Endothelial cell of umbilical vein (primary cell): ENCODE measurements around the gene CLIP1. TPM values are rescaled to one million over a fixed set of nuclear protein-coding genes. Genes with fewer than 3 reads are reported as not detected.
"Not testable (repeated sequence)": the region's sequence is repeated elsewhere in the genome, so short reads cannot be mapped to it uniquely, and the experiment has no call there.

Source experiments
- BruUV-seq: library from RNA; stranded (reverse); fragments of 400-500 nt; replicated peaks from 2 replicates; lab custom pipeline; 2021; lab: Mats Ljungman, UMichigan
- CTCF ChIA-PET: fragments of 300-600, 350-600 bp; sonication (Branson Sonifier 250); formaldehyde crosslinking; loops from one replicate; lab custom pipeline; 2021; ENCODE audit warnings: antibody characterized with exemption, inconsistent platforms; lab: Charles Lee
- POLR2A ChIA-PET: fragments of 300-600, 350-600 bp; sonication (Branson Sonifier 250); formaldehyde crosslinking; loops from one replicate; lab custom pipeline; 2021; ENCODE audit warnings: antibody characterized with exemption, inconsistent platforms; lab: Charles Lee
- DNase-seq: peaks from one replicate; pipeline ENCODE4 v3.0.0-alpha.2; 2011; ENCODE audit warnings: low read depth, low spot score
- FAIRE-seq: peaks from 2 replicates; lab custom pipeline; 2011; peaks lifted over from hg19 to GRCh38; lab: Jason Lieb, UNC
- H2AFZ ChIP-seq: 2 replicates; pipeline ENCODE4 v1.6.0; 2012; ENCODE audit warnings: low read depth, low read length, control low read depth, inconsistent platforms
- H3K27ac ChIP-seq: 2 replicates; pipeline ENCODE4 v1.5.1; 2011; ENCODE audit warnings: low read depth, mild to moderate bottlenecking, control low read depth, low read length, moderate library complexity; ENCODE audit not compliant: insufficient read depth
- H3K27me3 ChIP-seq, 2 experiments: 2 replicates each; pipeline versions ENCODE4 v1.6.0 to v1.6.1; 2011; ENCODE audit warnings: low read length in 2 of 2, mixed read lengths in 1 of 2; ENCODE audit not compliant: control insufficient read depth in 2 of 2, insufficient read depth in 2 of 2
- H3K36me3 ChIP-seq, 2 experiments: 2 replicates in 1 of 2; 3 replicates in 1 of 2; pipeline ENCODE4 v1.5.1; 2011; ENCODE audit warnings: low read length in 2 of 2, mild to moderate bottlenecking in 1 of 2, moderate library complexity in 1 of 2; ENCODE audit not compliant: control insufficient read depth in 2 of 2, insufficient read depth in 2 of 2; ENCODE audit errors: extremely low read depth in 1 of 2
- H3K4me1 ChIP-seq: 3 replicates; pipeline ENCODE4 v1.5.1; 2011; ENCODE audit warnings: mild to moderate bottlenecking, low read length; ENCODE audit not compliant: control insufficient read depth, insufficient read depth; ENCODE audit errors: extremely low read depth
- H3K4me2 ChIP-seq: 2 replicates; pipeline ENCODE4 v1.6.1; 2011; ENCODE audit warnings: low read length, control low read depth, mixed read lengths; ENCODE audit not compliant: insufficient read depth
- H3K4me3 ChIP-seq, 3 experiments: fragments of 200-600 bp in 1 of 3; sonication (generic), shearing (Covaris generic) in 1 of 3; replicated peaks in 1 of 3; 2 replicates each; pipeline ENCODE4 v1.5.1; 2011 to 2016; ENCODE audit warnings: control low read depth in 3 of 3, low read length in 3 of 3, mild to moderate bottlenecking in 2 of 3, inconsistent platforms in 1 of 3, low read depth in 1 of 3, moderate library complexity in 1 of 3; ENCODE audit not compliant: insufficient read depth in 1 of 3
- H3K79me2 ChIP-seq: 2 replicates; pipeline ENCODE4 v1.6.0; 2012; ENCODE audit warnings: low read length, inconsistent platforms; ENCODE audit not compliant: control insufficient read depth, insufficient read depth
- H3K9ac ChIP-seq: replicated peaks from 2 replicates; pipeline ENCODE3; 2011; ENCODE audit warnings: low read length, control low read depth; ENCODE audit not compliant: insufficient read depth; ENCODE audit errors: extremely low read depth
- H3K9me1 ChIP-seq: replicated peaks from 3 replicates; pipeline ENCODE4 v1.6.0; 2011; ENCODE audit warnings: mild to moderate bottlenecking, low read length; ENCODE audit not compliant: control insufficient read depth, insufficient read depth; ENCODE audit errors: extremely low read depth
- H3K9me3 ChIP-seq: replicated peaks from 2 replicates; pipeline ENCODE4 v1.5.1; 2012; ENCODE audit warnings: low read length, inconsistent platforms; ENCODE audit not compliant: control insufficient read depth, insufficient read depth
- H4K20me1 ChIP-seq: replicated peaks from 2 replicates; pipeline ENCODE3; 2011; ENCODE audit warnings: mild to moderate bottlenecking, low read length; ENCODE audit not compliant: control insufficient read depth, insufficient read depth; ENCODE audit errors: extremely low read depth
- FOS ChIP-seq: IDR thresholded peaks from 2 replicates; pipeline ENCODE4 v1.6.1; 2011; ENCODE audit warnings: mild to moderate bottlenecking, low read length, moderate library complexity, borderline replicate concordance; ENCODE audit not compliant: insufficient read depth
- MYC ChIP-seq: IDR thresholded peaks from one replicate; pipeline ENCODE4 v1.6.1; 2011; ENCODE audit warnings: mild to moderate bottlenecking, low read depth, low read length
- dilution Hi-C: fragments of 300-500 bp; cut with MboI; formaldehyde crosslinking; loops from one replicate; pipeline ENCODE4 v1.15.0; 2019; ENCODE audit warnings: low sequenced_read_pairs; ENCODE audit not compliant: extremely low pct_ligation_motif_present
- intact Hi-C: fragments of 100-400 bp; cut with micrococcal nuclease; formaldehyde crosslinking; loops from one replicate; pipeline ENCODE4 v1.10.0; 2022
- polyA plus RNA-seq, 4 experiments: library from polyadenylated mRNA; depleted of rRNA in 3 of 4; stranded (reverse) in 3 of 4; unstranded in 1 of 4; fragments of >200 nt; gene quantifications; 2 replicates each; pipeline versions ENCODE4 v1.2.1 to v1.2.3, GENCODE V29; 2011 to 2012; ENCODE audit warnings: missing spikeins in 1 of 4
- total RNA-seq: library from RNA; stranded (reverse); gene quantifications from 2 replicates; pipeline ENCODE4 v1.2.3, GENCODE V29; 2021

Gene CLIP1
- total and polyA plus RNA-seq, 2 donors (not counting 3 experiments of a cell fraction or from before 2014, with no cell fraction given): 56.5 to 84.3 TPM

DNA sequence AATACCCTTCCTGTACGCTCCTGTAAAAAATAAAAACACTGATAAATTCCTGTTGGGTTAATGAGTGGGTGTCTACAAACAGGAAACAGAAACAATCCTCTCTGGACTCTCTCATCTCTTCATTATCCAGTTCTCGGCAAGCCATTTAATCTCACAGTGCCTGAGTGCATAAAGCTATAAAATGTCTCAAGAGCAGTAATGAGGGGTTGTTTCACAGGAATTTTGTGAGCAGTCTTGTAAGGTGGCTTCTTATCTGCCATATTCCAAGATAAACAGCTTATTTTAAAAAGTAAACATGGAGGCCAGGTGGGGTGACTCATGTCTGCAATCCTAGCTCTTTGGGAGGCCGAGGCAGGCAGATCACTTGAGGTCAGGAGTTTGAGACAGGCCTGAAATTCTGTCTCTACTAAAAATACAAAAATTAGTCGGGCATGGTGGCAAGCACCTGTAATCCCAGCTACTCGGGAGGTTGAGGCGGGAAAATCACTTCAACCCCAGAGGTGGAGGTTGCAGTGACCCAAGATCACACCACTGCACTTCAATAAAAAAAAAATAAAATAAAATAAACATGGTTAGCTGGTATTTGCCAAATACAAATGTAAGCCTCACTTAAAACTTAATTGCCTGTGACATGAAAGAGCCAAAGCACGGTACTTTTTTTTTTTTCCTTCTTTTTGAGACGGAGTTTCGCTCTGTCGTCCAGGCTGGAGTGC is 54.0 kb downstream of the CLIP1 start:
- TF ChIP-seq MYC (no peak), FOS (peak; percentile 20)
- H3K79me2 ChIP-seq: peaks cover 39% of the 10 kb centered on the region
- H3K4me2 ChIP-seq: peak overlapping the region; percentile 48
- ChIA-PET POLR2A (interaction anchor here (0.7 kb wide), 1 partner anchor 27 kb away, joined by 4 read pairs; no protein-coding TSS in a partner anchor), CTCF (interaction anchor here (1.1 to 5.5 kb wide), 4 partner anchors 12 to 103 kb away, joined by 4 to 19 read pairs (median 6); no protein-coding TSS in a partner anchor)
- H4K20me1 ChIP-seq: no peaks in the 10 kb centered on the region
- FAIRE-seq (peak; percentile 76), DNase-seq (peak; percentile 39)
- H3K27me3 ChIP-seq: no peaks in the 10 kb centered on the region
- H3K9ac ChIP-seq: peak overlapping the region; percentile 16
- H3K9me1 ChIP-seq: no peaks in the 10 kb centered on the region
- peak overlapping the region; percentile 57 for H3K27ac ChIP-seq
- H3K4me1 ChIP-seq: peaks cover 31% of the 10 kb centered on the region
- BruUV-seq: no TSS peak
- no peaks in the 10 kb centered on the region for H3K9me3 ChIP-seq
- peaks cover 0 to 2% of the 10 kb centered on the region in 2 experiments for H3K36me3 ChIP-seq
- intact Hi-C loops: no loop called here
- H2AFZ ChIP-seq: no peak overlapping the region
- no peak overlapping the region for H3K4me3 ChIP-seq
- dilution Hi-C loops: no loop called here

DNA sequence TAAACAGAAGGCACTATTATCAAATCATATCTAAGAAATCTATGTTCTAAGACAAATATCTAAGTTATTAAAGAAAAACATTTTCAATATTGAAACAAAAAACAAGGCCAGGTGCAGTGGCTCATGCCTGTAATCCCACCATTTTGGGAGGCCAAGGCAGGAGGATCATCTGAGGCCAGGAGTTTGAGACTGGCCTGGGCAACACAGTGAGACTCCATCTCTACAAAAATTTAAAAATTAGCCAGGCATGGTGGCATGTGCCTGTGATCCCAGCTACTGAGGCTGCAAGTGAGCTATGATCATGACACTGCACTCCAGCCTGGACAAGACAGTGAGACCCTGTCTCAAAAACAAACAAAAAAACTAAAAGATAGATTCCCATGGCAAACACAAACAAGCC is 54.8 kb downstream of the CLIP1 start:
- H3K4me2 ChIP-seq, H2AFZ ChIP-seq, H3K4me3 ChIP-seq, H4K20me1 ChIP-seq, POLR2A ChIA-PET, BruUV-seq, H3K36me3 ChIP-seq, dilution Hi-C loops, H3K27me3 ChIP-seq, H3K9me1 ChIP-seq, FAIRE-seq, H3K9me3 ChIP-seq, DNase-seq: not testable (repeated sequence)
- peaks cover 31% of the 10 kb centered on the region for H3K4me1 ChIP-seq
- H3K79me2 ChIP-seq: peaks cover 37% of the 10 kb centered on the region
- H3K9ac ChIP-seq: peak overlapping the region; percentile 16
- intact Hi-C loops: loop anchor here (2.0 kb wide), 1 partner anchor 55 kb away; the partner anchor contains the start of gene CLIP1
- peak overlapping the region; percentile 57 for H3K27ac ChIP-seq
- CTCF ChIA-PET: interaction anchor here (1.4 kb wide), 1 partner anchor 12 kb away, joined by 4 read pairs; no protein-coding TSS in a partner anchor
